ENCODE results near the gene TCHH.
"Not testable (repeated sequence)": the region's sequence is repeated elsewhere in the genome, so short reads cannot be mapped to it uniquely, and the experiment has no call there.

DNA sequence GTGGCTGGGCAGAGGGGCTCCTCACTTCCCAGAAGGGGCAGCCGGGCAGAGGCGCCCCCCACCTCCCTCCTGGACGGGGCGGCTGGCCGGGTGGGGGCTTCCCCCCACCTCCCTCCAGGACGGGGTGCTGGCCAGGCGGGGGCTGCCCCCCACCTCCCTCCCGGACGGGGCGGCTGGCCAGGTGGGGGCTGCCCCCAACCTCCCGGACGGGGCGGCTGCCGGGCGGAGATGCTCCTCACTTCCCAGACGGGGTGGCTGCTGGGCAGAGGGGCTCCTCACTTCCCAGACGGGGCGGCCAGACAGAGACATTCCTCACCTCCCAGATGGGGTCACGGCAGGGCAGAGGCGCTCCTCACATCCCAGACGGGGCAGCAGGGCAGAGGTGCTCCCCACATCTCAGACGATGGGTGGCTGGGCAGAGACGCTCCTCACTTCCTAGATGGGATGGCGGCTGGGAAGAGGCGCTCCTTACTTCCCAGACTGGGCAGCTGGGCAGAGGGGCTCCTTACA lies 29.5 kb upstream of the TCHH start:
- TF ChIP-seq CTCF (conservative IDR thresholded peaks at IDR 0.05; ENCODE audit: low read depth, low read length); EZH2 (IDR thresholded peaks at IDR 0.05; ENCODE audit: borderline replicate concordance, low read depth, low read length, poor library complexity, severe bottlenecking): not testable (repeated sequence)

Data from A673 (cell line).